Iris pigment epithelial cell (primary cell): ENCODE results near the gene SLC12A4.

Experiments used
- DNase-seq: peaks from one replicate; pipeline ENCODE4 v3.0.0-alpha.2; 2011; ENCODE audit warnings: low read depth

Gene SLC12A4

DNA sequence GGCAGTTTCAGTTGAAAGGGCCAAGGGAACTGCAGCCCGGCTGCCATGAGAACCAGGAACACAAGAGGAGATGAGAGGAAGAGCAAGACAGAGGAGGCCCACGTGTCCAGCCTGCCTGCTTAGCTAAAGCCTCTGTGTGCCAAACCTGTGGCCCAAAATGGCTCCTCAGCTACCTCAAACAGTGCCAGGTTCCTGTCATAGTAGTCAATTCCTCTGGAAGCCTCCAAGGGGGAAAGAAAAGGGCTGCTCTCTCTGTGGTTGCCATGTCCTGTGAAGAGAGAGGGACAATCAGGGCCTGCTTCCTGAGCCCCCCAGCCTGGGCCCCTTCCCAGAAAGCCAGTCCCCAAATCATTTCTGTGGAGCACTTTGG, 5.2 kb downstream of the SLC12A4 start:
- DNase-seq: no peak

DNA sequence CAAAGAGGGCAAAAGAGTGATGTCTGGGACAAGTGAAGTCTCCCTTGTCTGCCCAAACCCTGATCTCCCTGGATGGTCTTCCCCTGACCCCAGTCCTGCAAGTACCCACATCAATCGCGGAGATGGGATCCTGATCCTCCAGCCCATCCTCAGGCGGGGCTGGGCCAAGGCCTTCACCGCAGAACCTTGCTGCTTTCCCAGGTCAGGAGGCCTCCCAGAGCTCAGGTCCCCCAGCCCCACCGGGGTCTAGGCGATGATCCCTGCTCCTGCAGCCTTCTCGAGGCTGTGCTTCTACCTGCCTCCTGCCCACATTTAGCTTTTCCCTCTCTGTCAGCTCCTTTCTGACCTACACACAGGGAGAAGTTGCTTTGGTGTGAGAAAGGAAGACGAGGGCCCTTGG, 6.3 kb downstream of the SLC12A4 start:
- no peak for DNase-seq

DNA sequence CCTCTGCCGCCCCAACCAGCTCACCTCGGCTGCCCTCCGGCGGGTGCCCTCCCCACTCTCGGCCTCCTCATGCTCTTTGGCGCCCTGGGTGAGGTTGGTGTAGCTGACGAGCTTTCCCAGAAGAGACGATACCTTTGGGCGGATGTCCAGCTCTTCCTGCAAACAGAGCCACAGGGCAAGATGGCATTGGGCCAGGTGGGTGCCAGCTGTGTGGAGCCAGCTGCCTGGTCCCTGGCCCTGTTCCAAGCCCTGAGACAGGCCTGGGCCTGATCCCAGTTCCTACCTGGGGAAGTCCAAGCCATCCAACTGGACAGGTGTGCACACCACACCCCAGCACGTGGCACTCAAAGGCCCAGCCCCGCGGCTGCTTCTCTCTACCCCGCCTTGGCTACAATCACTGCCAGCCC, 6.9 kb downstream of the SLC12A4 start:
- DNase-seq: no peak

DNA sequence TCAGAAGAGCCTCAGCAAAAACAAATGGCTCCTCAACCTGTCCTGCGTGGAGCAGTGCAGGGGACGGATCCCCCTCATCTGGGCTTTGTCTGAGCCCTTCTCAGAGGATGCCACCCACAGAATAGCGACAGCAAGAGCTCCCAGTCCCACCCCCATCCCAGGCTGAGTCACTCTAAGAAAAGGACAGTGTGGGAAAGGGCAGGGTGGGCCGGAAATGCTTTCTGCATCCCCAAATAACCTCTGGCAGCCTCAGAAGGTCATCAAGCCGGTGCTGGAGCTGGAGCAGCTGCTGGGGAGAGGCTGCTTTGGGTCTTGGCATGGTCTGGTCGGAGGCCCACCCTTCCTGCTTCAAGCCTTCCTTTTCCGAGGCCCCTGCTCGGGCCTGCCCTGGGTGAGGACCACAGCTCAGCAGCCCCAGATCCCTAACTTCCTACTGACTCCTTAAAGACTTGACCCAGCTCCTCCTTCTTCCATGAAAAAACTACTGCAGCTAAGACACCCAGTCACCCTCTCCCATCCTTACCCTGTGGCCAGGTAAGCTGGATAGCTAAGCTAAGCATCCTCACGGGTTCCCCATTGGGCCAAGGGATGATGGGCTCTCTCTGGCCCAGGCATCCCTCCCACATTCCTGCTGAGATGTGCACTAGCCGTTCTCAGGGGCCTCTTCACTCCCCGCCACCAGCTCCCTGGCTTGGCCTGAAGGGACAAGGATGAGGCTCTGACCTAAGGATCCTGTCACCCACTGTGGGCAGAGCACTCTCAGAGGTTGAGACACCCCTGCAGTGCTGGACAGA, 8.7 kb downstream of the SLC12A4 start:
- DNase-seq: peak; percentile 30

DNA sequence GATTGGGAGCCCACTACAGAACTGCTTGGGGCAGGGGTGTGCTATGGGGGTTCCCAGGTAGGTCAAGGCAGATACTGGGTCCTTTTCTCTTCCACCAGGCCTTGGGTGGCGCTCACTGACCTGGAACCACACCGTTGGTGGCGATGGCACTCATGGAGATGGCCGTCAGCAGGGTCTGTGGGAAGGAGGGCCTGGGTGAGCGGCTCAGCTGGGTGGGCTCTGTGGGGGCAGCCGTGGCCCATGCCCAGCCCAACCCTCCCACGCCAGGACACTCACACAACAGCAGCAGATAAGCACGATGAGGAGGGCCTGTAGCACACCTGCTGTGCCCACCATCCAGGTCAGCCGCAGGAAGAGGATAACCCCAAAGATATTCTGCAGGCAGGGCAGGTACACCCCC, 10.8 kb downstream of the SLC12A4 start:
- no peak for DNase-seq

DNA sequence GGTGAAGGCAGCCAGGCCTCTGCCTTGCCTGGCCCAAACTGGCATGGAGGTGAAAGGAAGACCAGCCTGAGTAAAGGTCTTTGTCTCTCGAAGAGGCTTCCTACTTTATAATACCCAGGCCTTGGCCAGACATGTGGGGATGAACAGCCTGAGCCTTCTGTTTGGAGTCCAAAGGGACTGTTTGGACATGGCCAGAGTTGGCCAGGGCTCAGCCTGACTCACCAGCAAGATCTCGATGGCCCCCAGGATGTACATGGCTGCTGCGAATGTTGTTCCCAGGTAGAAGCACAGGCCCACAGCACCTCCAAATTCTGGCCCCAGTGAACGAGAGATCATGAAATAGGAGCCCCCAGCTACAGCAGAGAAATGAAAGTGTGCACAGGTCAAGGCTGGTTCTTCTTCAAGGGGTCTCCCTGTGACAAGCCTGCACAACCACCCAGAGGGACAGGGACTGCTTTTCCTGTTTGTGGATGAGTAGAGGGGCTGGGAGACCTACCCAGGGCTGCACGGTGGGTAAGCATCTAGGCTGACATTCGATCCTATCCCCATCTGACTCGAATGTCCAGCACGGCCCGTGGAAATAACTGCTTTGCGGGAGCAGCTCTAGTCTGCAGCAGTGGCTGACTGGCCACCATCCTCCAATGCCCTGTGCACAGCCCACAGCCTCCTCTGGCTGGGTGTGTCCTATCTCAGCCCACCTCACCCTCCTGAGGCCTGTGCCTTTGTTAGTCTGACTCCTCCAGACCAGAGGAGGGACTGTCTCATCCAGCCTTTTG, 13.8 kb downstream of the SLC12A4 start:
- DNase-seq: no peak

DNA sequence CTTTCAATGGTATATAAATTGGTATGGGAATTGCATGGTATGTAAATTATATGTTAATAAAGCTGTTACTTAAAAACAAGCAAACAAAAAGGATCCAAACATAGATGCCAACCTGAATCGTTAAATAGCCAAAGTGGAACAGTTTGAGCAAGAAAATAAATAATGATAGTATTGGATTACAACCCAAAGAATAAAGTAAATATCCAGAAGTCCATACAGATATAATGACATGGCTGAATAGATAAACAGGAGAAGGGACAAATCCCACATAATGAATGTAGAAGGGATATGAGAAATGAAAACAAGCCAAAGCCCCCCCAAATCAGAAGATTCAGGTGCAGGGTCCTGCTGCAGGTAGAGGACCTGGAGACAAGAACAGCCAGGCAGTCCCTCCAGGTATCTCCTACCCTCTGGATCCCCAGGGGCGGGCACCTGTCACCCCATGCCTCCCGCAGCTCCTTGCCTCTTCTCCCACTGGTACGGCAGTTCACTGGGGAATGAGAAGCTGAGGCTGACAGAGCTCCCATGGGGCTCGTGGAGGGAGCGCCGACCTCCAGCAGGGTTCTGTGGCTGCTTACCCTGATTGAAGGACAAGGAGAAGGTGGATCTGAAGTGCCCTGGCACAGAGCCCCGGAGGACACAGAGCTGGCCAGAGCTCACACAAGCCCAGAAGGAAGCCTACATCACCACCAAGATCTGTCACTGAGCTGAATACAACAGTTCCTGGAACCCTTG, 14.6 kb downstream of the SLC12A4 start:
- DNase-seq: no peak

DNA sequence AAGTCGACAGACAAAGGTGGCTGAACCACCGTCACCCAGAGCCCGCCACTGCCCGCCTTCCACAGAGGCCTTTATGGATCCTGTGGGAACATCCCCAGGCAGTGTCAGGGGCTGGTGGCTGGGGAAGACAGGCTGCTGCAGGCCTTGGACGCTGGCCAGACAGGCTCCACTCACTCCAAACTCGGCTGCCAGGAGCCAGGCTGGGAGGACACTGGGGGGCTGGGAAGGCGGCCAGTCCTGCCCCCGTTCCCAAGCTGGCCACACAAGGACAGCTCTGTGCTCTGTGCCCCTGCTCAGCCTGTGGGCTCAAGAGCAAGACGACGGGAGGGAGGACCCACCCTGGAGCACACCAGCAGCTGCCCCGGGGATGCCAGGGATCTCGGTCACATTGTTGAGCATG, 17.0 kb downstream of the SLC12A4 start:
- no peak for DNase-seq

DNA sequence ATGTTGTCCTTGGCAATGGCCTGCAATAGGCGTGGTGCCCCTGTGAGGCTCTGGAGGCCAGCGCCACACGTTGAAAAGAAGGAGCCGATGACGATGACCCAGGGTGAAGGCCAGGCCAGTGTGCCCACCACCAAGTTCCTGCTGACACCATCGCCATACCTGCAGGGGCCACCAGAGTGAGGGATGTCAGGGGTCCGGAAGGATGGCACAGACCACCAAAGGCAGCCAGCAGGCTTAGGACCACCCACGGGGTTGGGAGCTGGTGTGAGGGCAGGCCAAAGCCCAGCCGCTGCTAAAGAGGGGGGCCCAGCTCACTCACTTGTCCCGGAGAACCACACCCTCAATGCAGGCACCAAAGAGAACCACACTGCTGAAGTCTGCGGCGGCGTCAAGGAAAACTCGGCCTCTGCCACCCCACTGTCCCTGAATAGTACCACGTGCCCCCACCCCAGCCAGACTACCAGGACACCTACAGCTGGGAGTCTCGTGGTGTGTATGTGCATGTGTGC, 18.0 kb downstream of the SLC12A4 start:
- no peak for DNase-seq

DNA sequence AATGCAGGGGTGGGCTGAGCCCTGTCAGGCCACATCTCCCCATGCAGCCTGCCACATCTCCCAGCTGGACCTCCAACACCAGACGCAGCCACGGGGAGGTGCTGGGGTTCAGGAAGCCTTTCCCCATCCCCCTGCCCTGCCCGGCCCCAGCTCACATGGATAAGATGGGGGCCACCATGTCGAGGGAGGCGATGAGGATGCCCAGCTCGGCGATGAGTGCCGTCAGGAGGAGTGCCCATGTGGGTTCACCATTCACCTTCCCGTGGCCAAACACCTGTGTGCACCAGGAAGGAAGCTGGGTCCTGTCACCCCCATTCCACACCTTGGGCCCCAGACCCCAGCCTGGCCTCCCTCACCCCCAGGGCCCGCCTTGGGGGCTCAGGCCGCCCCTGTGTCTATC, 18.8 kb downstream of the SLC12A4 start:
- DNase-seq: no peak

DNA sequence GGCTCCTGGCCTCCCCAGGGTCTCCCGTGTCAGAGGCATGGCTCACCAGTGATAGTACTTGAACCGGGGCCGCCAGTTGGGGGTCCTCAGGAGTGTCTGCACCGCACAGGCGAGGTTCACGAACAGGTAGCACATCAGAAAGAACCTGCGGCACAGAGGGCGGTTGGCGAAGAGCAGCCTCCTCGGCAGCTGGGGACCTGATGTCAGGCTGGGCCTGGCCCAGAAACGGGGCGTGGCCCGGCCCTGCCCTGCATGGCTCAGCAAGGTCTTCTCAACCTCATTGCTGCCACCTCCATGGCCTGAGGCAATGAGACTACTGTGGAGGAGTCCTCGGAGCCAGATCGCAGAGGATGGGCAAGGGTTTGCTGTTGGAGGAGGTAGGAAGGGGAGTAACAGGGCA, 20.4 kb downstream of the SLC12A4 start:
- no peak for DNase-seq

DNA sequence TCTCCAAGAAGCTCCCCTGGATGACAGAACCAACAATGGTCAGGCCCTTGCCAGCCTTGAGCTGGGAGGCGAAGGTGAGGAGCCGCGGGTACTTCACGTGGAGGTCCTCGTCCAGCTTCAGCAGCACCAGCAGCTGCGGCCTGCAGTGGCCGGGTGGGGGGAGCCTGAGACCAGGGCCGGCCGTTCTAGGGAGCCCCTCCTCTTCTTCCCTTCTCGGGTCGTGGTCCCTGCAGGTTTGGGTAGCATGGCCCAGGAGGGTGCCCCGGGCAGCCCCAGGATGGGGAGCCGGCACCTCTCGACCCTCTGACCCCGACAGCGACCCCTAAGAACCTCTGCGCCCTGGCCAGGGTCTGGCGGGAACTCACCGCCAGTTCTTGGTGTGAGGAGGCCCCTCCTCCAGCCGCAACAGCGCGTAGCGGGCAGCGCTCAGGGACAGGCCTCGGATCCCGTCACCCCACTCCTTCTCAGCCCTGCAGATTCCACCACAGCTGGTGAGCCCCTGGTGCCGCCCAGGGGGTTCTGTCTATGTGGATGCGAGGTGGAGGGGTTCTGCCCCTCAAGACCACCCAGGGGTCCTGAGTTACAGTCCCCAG, 21.4 kb downstream of the SLC12A4 start:
- DNase-seq: no peak

DNA sequence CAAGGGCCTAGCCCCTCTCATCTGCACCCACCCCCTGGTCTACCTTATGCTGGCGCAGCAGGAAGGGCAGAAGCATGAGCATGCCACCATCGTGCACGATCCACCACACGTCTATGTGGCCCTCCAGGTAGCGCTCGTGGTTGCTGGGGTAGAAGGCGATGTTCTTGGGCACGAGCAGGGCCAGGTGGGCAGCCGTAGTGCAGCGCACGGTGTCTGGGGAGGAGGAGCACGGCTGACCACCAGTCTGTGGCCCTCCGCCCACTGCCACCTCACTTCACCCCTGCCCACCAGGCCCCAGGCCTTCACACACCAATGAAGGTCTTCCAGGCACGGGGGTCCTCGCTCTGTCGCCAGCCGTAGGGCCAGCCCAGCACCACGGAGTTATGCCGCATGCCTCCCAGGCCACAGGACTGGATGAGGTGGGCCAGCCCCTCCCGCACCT, 22.3 kb downstream of the SLC12A4 start:
- no peak for DNase-seq

DNA sequence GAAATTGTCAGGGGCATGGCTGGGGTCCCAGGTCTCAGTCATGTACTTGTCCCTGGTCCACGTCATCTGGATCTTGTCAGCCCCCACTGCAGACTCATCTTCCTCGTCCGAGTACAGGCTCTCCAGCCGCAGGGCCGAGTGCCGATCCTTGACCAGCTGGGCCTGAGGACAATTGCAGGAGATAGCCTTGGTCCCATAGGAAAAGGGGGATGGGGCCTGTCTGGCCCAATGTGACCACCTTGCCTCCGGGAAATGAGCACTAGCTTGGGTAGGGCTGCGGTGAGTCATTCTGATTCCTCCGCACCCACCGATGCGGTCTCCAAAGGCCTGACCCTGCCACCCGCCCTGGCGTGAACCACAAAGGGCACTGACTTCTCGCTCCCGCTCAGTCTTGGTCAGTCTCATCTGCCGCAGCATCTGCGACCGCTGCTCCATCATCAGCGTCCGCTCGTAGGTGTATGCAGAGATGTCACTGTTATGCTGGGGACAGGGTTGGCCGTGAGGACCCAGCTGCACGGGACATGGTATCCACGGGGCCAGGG, 23.0 kb downstream of the SLC12A4 start:
- no peak for DNase-seq

DNA sequence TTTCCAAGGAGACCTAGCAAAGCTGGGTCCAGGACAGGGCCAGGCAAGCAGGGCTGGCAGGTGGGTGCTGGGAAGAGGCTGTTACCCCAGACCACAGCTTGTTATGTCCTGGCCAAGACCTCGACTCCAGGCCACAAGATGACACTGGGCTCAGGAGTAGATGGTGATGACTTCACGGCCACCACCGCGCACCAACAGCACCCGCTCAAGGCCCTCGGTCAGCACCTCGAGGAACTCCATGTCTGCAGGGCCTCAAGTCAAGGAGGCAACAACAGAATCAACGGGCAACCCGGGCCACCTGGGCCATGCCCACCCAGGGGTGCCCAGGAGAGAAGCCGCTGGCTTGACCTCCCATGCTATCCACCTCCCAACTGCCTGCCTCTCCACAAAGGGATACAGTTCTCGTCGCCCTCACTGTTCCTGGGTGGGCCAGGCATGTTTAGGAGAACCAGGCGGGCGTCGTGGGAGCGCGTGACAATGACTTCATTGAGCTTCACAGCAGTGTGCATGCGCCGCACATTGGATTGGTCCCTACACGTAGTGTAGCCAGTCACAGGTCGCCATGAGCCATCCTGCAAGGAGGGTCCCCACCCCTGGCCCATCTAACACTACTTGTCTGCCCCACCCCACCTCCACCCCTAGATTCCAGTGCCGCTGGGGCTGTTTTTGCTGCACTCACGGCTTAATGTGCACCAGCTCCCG, 23.6 kb downstream of the SLC12A4 start:
- DNase-seq: no peak

DNA sequence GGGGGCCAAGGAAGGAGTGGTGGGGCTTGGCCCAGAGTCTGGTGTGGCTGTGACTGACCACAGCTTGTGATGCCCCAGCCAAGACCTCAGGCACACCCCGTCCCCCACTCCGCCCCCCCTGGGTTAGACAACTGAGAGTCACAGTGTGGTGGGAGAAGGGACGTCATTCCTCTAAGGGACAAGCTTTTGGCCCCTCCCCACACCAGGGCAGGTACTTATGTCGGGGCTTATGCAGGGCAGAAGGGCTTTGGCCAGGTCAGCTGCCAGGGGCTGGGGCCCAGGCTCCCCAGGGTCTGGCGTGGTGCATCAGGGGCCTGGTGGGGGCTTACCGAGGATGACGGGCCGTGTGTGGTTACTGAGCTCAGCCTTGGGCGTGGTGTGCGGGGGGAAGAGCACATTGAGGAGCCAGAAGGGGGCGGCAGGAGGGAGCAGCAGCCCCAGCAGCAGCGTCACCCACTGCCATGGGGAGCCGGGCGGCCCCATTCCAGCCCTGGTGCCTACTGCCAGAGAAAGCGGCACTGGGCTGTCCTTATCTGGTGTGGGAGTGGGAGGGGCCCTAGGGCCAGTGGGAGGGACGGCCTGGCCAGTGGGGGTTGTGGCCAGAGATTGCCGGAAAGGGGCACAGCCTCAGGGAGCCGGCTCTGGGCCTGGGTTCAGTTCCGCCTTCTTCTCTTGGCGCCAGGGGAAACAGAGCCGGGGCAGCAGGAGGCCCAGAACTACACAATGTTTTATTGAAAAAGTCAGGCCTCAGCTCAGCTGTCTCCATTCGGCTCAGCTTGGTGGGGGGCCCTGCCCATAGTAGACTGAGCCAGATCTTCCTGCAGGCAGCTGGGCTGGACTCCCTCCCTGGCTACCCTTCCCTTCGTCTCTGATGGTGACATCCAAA, 24.6 kb downstream of the SLC12A4 start, which contains the start of gene LCAT:
Gene LCAT (minus strand): TSS at position 502 of the 886 bp plus-strand sequence. CDS start 19 bp downstream, at position 483.
- DNase-seq: no peak

DNA sequence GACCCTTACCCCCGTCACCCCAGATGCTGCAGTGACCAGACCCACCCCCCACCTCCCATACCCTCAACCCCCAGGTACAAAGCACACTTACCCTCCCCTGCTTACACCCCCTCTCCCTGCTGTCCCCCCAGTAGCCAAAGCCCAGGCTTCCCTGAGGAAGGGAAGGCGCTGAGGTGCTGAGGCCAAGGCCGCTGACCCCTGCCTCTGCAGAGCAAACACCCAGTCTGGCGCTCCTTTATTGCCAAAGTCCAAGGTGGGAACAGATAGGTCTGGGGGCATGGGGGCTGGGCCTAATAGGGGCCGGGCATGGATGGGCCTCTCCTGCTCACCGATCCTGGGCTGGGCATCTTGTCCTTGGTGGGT, 25.2 kb downstream of the SLC12A4 start:
- no peak for DNase-seq

DNA sequence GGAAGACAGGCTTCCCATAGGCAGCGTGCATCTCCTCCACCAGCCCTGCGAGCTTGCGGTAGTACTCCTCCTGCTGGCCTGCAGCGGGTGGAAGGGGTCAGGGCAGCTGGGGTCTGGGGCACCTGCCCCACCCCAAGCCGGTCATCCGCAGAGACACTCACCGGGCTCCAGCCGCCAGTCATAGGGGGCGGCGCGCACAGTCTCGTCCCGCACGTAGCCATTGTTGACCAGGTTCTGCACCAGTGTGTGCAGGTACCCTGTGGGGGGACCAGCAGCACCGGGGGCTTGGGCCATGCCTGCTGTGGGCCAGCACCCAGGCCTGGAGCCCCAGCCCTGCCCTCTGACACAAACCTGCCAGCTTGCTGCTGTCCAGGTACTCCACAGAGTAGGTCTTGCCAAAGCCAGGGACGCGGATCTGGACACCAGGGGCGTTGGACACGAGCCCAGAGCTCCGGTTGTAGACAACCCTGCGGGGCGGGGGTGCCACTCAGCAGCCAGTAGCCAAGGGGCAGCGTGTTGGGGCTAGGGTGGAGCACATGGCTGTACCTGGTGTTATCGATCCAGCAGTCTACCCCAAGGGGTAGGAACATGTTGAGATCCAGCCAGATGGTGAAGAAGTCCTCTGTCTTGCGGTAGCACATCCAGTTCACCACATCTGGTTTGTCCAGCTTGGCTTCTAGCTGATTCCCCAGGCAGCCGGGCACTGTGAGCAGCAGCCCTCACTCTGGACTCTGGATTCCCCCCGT, 25.8 kb downstream of the SLC12A4 start:
- DNase-seq: no peak

DNA sequence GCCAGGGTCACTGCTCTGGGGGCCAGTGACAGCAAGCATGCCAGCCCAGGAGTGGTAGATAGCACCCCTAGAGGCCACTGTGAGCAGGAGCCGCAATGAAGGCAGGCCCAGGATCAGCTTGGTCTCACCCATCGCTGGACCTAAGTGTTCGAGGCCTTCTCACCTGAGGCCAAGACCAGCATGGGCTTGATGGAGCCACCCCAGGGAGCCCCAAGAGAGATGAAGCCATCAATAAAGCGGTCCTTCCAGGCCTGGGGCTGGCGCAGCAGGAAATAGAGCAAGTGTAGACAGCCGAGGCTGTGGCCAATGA, 26.3 kb downstream of the SLC12A4 start:
- peak; percentile 41 for DNase-seq
